Upper lobe of left lung (tissue), 6 donors: ENCODE data around the gene ZDHHC20. TPM values are rescaled to one million over a fixed set of nuclear protein-coding genes. Genes with fewer than 3 reads are reported as not detected.

ENCODE experiments used
- ATAC-seq, 2 donors: fragments of 200-7000 bp; cut with Tn5 transposase; one replicate each; pipeline ENCODE4 v1.9.1; 2022; ENCODE audit warnings: mild to moderate bottlenecking in 2 of 2, moderate library complexity in 2 of 2; ENCODE audit not compliant: low FRiP score in 2 of 2
- DNase-seq, 2 donors: peaks; one replicate each; pipeline ENCODE4 v3.0.0-alpha.2; 2019 to 2020
- H3K27ac ChIP-seq, 4 donors: fragments of 200-600 bp; sonication (generic); one replicate each; pipeline ENCODE4 v1.5.1; 2016 to 2019
- H3K27me3 ChIP-seq, 4 donors: fragments of 200-600 bp; sonication (generic); one replicate each; pipeline ENCODE4 v1.5.1; 2017 to 2019
- H3K36me3 ChIP-seq, 4 donors: fragments of 200-600 bp; sonication (generic); one replicate each; pipeline ENCODE4 v1.5.1; 2016 to 2019
- H3K4me1 ChIP-seq, 4 donors: fragments of 200-600 bp; sonication (generic); one replicate each; pipeline ENCODE4 v1.5.1; 2018 to 2019
- H3K4me3 ChIP-seq, 4 donors: fragments of 200-600 bp; sonication (generic); one replicate each; pipeline ENCODE4 v1.5.1; 2017 to 2019; ENCODE audit warnings: mild to moderate bottlenecking in 2 of 4, moderate library complexity in 1 of 4
- H3K9me3 ChIP-seq, 4 donors: fragments of 200-600 bp; sonication (generic); one replicate each; pipeline ENCODE4 v1.5.1; 2018 to 2019
- CTCF ChIP-seq, 6 experiments: fragments of 450-650 bp in 4 of 6; fragments of 200-600 bp in 2 of 6; sonication (generic) in 2 of 6; IDR thresholded peaks; one replicate each; pipeline ENCODE4 v1.5.1; 2016 to 2019; ENCODE audit warnings: antibody characterized with exemption in 6 of 6
- EP300 ChIP-seq, 4 donors: sonication (generic); formaldehyde crosslinking; IDR thresholded peaks; one replicate each; pipeline ENCODE4 v1.5.1; 2017; ENCODE audit warnings: antibody characterized with exemption in 4 of 4, control low read depth in 2 of 4
- POLR2A ChIP-seq, 4 donors: fragments of 450-650 bp; IDR thresholded peaks; one replicate each; pipeline ENCODE4 v1.5.1; 2016 to 2017; ENCODE audit warnings: antibody characterized with exemption in 4 of 4, mild to moderate bottlenecking in 2 of 4
- POLR2AphosphoS5 ChIP-seq, 2 donors: sonication (generic); formaldehyde crosslinking; IDR thresholded peaks; one replicate each; pipeline ENCODE4 v1.5.1; 2017; ENCODE audit warnings: antibody characterized with exemption in 2 of 2
- WGBS, 2 donors: methylation state at CpG; one replicate each; pipeline ENCODE4 v1.1.5; 2017 to 2018; 5-methylcytosine and 5-hydroxymethylcytosine counted together
- total RNA-seq, 6 donors: library from RNA; depleted of rRNA in 4 of 6; stranded (reverse); fragments of >200 nt in 4 of 6; gene quantifications; one replicate each; pipeline versions ENCODE4 v1.1.0 to v1.2.1, GENCODE V29; 2016 to 2021
- donor health status: DM: no; HTN: no; CAD: no; lungs with moderate emphysema.
- donor health status: DM: no; HTN: yes; CAD: no; lungs with severe emphysema.

The ZDHHC20 gene
- total RNA-seq, 6 donors from 2014 or later, result 26.2 to 124 (median 72.0) TPM

- TF ChIP-seq EP300 (IDR thresholded peaks at IDR 0.05) (no peak), POLR2AphosphoS5 (IDR thresholded peaks at IDR 0.05) (no peak), CTCF (IDR thresholded peaks at IDR 0.05) (no peak), POLR2A (IDR thresholded peaks at IDR 0.05) (no peak)
- Histone ChIP-seq H3K27me3 (no peaks in the 10 kb centered on the region), H3K4me1 (peaks cover 0 to 8% (median 2%) of the 10 kb centered on the region in 4 donors), H3K9me3 (no peaks in the 10 kb centered on the region), H3K27ac (no peak overlapping the region), H3K4me3 (no peak overlapping the region), H3K36me3 (no peaks in the 10 kb centered on the region)
- no peak for DNase-seq
- no peak for ATAC-seq
Measured at GRCh38 chr13:21470785-21471184, 11.7 kb upstream of the ZDHHC20 start.

- H3K27ac ChIP-seq, result peak overlapping the region; percentile 51 to 75 (median 64)
- 59 to 71% methylated on average over 7 of the region's 7 CpGs for WGBS, 2 donors
- DNase-seq (no peak), ATAC-seq (no peak)
- H3K4me3 ChIP-seq, result no peak overlapping the region
- H3K36me3 ChIP-seq, result no peaks in the 10 kb centered on the region
- TF ChIP-seq EP300 (IDR thresholded peaks at IDR 0.05), result no peak
- TF ChIP-seq POLR2AphosphoS5 (IDR thresholded peaks at IDR 0.05), result no peak
- TF ChIP-seq CTCF (IDR thresholded peaks at IDR 0.05), result no peak
- TF ChIP-seq POLR2A (IDR thresholded peaks at IDR 0.05), result no peak
- H3K27me3 ChIP-seq, result no peaks in the 10 kb centered on the region
- H3K4me1 ChIP-seq, result peaks cover 0 to 8% (median 2%) of the 10 kb centered on the region in 4 donors
- no peaks in the 10 kb centered on the region for H3K9me3 ChIP-seq
Measured at GRCh38 chr13:21466527-21466926, 7.4 kb upstream of the ZDHHC20 start.

- peak in 1 of 2 donors; percentile 59 for DNase-seq
- Histone ChIP-seq H3K4me3 (no peak overlapping the region), H3K4me1 (peaks cover 0 to 8% (median 2%) of the 10 kb centered on the region in 4 donors), H3K9me3 (no peaks in the 10 kb centered on the region), H3K27me3 (no peaks in the 10 kb centered on the region), H3K27ac (peak overlapping the region; percentile 51 to 75 (median 64)), H3K36me3 (no peaks in the 10 kb centered on the region)
- TF ChIP-seq POLR2AphosphoS5 (IDR thresholded peaks at IDR 0.05) (no peak), POLR2A (IDR thresholded peaks at IDR 0.05) (no peak), EP300 (IDR thresholded peaks at IDR 0.05) (no peak), CTCF (IDR thresholded peaks at IDR 0.05) (no peak)
- peak; percentile 42 to 92 for ATAC-seq
- WGBS, 2 donors, result 42 to 51% methylated on average over 9 of the region's 9 CpGs
Measured at GRCh38 chr13:21465710-21466160, 6.6 kb upstream of the ZDHHC20 start.

GRCh38 chr13:21463424-21463823 lies 4.3 kb upstream of the ZDHHC20 start:
- DNase-seq, result no peak
- Histone ChIP-seq H3K27me3 (no peaks in the 10 kb centered on the region), H3K27ac (no peak overlapping the region), H3K9me3 (no peaks in the 10 kb centered on the region), H3K36me3 (no peaks in the 10 kb centered on the region), H3K4me1 (peaks cover 0 to 12% (median 2%) of the 10 kb centered on the region in 4 donors), H3K4me3 (no peak overlapping the region)
- no peak for TF ChIP-seq POLR2A (IDR thresholded peaks at IDR 0.05)
- TF ChIP-seq EP300 (IDR thresholded peaks at IDR 0.05), result no peak
- TF ChIP-seq CTCF (IDR thresholded peaks at IDR 0.05), result no peak
- no peak for TF ChIP-seq POLR2AphosphoS5 (IDR thresholded peaks at IDR 0.05)
- no peak for ATAC-seq

GRCh38 chr13:21461131-21461530 lies 2.0 kb upstream of the ZDHHC20 start:
- WGBS, 2 donors, result 67 to 79% methylated on average over 1 to 3 of the region's 3 CpGs
- peaks cover 5 to 28% (median 11%) of the 10 kb centered on the region in 4 donors for H3K4me1 ChIP-seq
- ATAC-seq, result no peak
- no peaks in the 10 kb centered on the region for H3K36me3 ChIP-seq
- no peak for DNase-seq
- H3K27ac ChIP-seq, result no peak overlapping the region
- H3K27me3 ChIP-seq, result no peaks in the 10 kb centered on the region
- no peak for TF ChIP-seq POLR2AphosphoS5 (IDR thresholded peaks at IDR 0.05)
- TF ChIP-seq EP300 (IDR thresholded peaks at IDR 0.05), result no peak
- TF ChIP-seq CTCF (IDR thresholded peaks at IDR 0.05), result no peak
- TF ChIP-seq POLR2A (IDR thresholded peaks at IDR 0.05), result no peak
- no peak overlapping the region for H3K4me3 ChIP-seq
- H3K9me3 ChIP-seq, result no peaks in the 10 kb centered on the region
